Activated CD4-positive, alpha-beta memory T cell treated with anti-CD3 and anti-CD28 coated beads, Interleukin-2, amount 10 ng/mL, durations not matched to agents 7 days and 5 days (primary cell): ENCODE measurements around the gene FKBP4. TPM values are rescaled to one million over a fixed set of nuclear protein-coding genes. Genes with fewer than 3 reads are reported as not detected.

Experiments
- CTCF ChIA-PET: fragments of 350-600 bp; sonication (Branson Sonifier 250); formaldehyde crosslinking; loops from one replicate; lab custom pipeline; 2021; ENCODE audit warnings: antibody characterized with exemption, inconsistent platforms; lab: Charles Lee
- POLR2A ChIA-PET: fragments of 350-600 bp; sonication (Branson Sonifier 250); formaldehyde crosslinking; loops from one replicate; lab custom pipeline; 2021; ENCODE audit warnings: antibody characterized with exemption; lab: Charles Lee
- DNase-seq: peaks from one replicate; pipeline ENCODE4 v3.0.0-alpha.2; 2020
- H3K27ac Mint-ChIP-seq: one replicate; pipeline ENCODE4 v1.8.0; 2021; ENCODE audit warnings: mild to moderate bottlenecking, mixed read lengths
- H3K27me3 Mint-ChIP-seq: one replicate; pipeline ENCODE4 v1.8.0; 2021; ENCODE audit warnings: mixed read lengths
- H3K36me3 Mint-ChIP-seq: one replicate; pipeline ENCODE4 v1.8.0; 2021; ENCODE audit warnings: low read depth, mixed read lengths
- H3K4me1 Mint-ChIP-seq: one replicate; pipeline ENCODE4 v1.8.0; 2021; ENCODE audit warnings: mixed read lengths
- H3K4me3 Mint-ChIP-seq: one replicate; pipeline ENCODE4 v1.8.0; 2021; ENCODE audit warnings: mild to moderate bottlenecking, mixed read lengths
- H3K9me3 Mint-ChIP-seq: one replicate; pipeline ENCODE4 v1.8.0; 2021; ENCODE audit warnings: mixed read lengths
- total RNA-seq, 2 experiments: library from RNA; stranded (reverse); gene quantifications; one replicate each; pipeline ENCODE4 v1.2.3, GENCODE V29; 2021

The FKBP4 gene
- total RNA-seq, 2 experiments from 2014 or later, result 62.6 to 70.7 TPM

DNA sequence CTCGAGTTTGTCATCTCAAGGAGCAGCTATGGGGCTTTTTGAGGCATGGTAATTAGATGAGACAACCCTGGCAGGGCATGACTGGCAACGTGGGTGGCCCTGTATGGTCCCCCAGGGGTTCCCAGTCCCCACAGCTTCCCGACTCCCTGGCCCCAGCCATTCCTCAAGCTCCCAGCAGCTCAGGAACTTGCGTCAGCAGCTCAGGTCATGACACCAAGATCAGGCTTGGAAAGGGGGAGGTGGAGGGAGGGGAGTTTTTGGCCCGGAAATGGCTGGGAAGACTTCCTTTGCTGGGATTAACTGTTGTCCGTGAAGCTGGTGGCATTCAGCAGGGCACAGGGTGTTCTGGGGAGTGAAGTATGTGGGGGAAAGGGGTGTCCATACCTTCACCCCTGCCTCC, 50.5 kb downstream of the FKBP4 start:
- H3K27ac Mint-ChIP-seq, result no peak overlapping the region
- ChIA-PET CTCF (interaction anchor here (1.7 kb wide), 1 partner anchor 9 kb away, joined by 7 read pairs; no protein-coding TSS in a partner anchor), POLR2A (interaction anchor here (1.2 to 1.5 kb wide), 2 partner anchors 11 to 197 kb away, joined by 4 read pairs; partner anchors contain the start of gene TEX52)
- no peaks in the 10 kb centered on the region for H3K9me3 Mint-ChIP-seq
- DNase-seq, result no peak
- H3K4me1 Mint-ChIP-seq, result no peaks in the 10 kb centered on the region
- H3K27me3 Mint-ChIP-seq, result no peaks in the 10 kb centered on the region
- H3K36me3 Mint-ChIP-seq, result peaks cover 2% of the 10 kb centered on the region
- no peak overlapping the region for H3K4me3 Mint-ChIP-seq

- Mint-ChIP-seq H3K4me1 (no peaks in the 10 kb centered on the region), H3K36me3 (peaks cover 2% of the 10 kb centered on the region), H3K27me3 (no peaks in the 10 kb centered on the region), H3K4me3 (no peak overlapping the region), H3K9me3 (no peaks in the 10 kb centered on the region), H3K27ac (no peak overlapping the region)
- ChIA-PET CTCF (interaction anchor here (1.1 to 1.4 kb wide), 2 partner anchors 92 to 190 kb away, joined by 3 read pairs; no protein-coding TSS in a partner anchor), POLR2A (interaction anchor here (1.2 kb wide), 1 partner anchor 25 kb away, joined by 3 read pairs; the partner anchor contains the start of genes FOXM1 and RHNO1)
- DNase-seq, result no peak
Observed at GRCh38 chr12:2851931-2852330, 57.2 kb downstream of the FKBP4 start.

DNA sequence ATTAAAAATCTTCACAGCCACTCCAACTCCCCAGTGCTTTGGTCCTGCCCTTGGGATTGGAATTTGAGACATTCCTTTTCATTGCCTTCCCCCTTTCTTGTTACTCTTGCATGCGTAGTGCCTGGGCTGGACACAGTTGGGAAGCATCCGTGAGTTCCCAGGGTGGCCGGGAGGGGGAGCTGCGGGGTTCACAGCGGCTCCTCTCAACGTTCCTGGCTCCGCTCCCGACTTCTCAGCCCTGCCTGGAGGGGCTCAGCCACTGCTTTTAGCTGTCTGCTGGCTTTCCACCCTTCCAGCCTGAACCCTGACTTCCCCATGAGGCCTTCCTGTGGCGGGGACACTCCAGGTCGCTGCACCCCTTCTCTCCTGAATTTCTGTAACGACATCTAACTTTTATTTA, 58.9 kb downstream of the FKBP4 start:
- CTCF ChIA-PET, result interaction anchor here (0.5 to 2.1 kb wide), 11 partner anchors 8 to 188 kb away, joined by 3 to 14 read pairs (median 4); no protein-coding TSS in a partner anchor
- H3K27ac Mint-ChIP-seq, result no peak overlapping the region
- no peak overlapping the region for H3K4me3 Mint-ChIP-seq
- POLR2A ChIA-PET, result interaction anchor here (1.7 to 1.8 kb wide), 2 partner anchors 11 to 23 kb away, joined by 6 to 9 read pairs; partner anchors contain the start of genes FOXM1 and RHNO1
- peaks cover 9% of the 10 kb centered on the region for H3K36me3 Mint-ChIP-seq
- DNase-seq, result peak; percentile 52
- no peaks in the 10 kb centered on the region for H3K27me3 Mint-ChIP-seq
- no peaks in the 10 kb centered on the region for H3K9me3 Mint-ChIP-seq
- no peaks in the 10 kb centered on the region for H3K4me1 Mint-ChIP-seq

Other genes starting within 250 kb of the FKBP4 start
- gene ITFG2, start 17.7 kb downstream of the FKBP4 start, total RNA-seq, result 10 to 100 TPM; 25.9 to 29.5 TPM
- gene NRIP2, start 40.1 kb downstream of the FKBP4 start, total RNA-seq, result not detected
- under 1 TPM in 1 of 2 experiments, not detected in 1; 0.20 TPM for gene TEX52, start 62.1 kb downstream of the FKBP4 start, total RNA-seq
- gene FOXM1, start 82.2 kb downstream of the FKBP4 start, total RNA-seq, result 100 to 1,000 TPM; 102 to 109 TPM
- gene RHNO1, start 82.3 kb downstream of the FKBP4 start, total RNA-seq, result 10 to 100 TPM; 65.3 to 70.6 TPM
- 1 to 10 TPM; 8.4 to 8.8 TPM for gene TULP3, start 95.9 kb downstream of the FKBP4 start, total RNA-seq
- gene TEAD4, start 164.4 kb downstream of the FKBP4 start, total RNA-seq, result under 1 TPM; 0.68 to 0.83 TPM